GM12874 (cell line): ENCODE results near the gene CACNG5.

Experiments used
- TF ChIP-seq, protein P1 (sequence below): IDR thresholded peaks from 2 replicates; pipeline ENCODE4 v1.5.1; 2011; ENCODE audit warnings: low read depth, mild to moderate bottlenecking, control low read depth, low read length, moderate library complexity; ENCODE audit not compliant: insufficient read depth

The CACNG5 gene

GRCh38 chr17:66810951-66811682 lies 23.8 kb upstream of the CACNG5 start:
- TF ChIP-seq, protein P1, sequence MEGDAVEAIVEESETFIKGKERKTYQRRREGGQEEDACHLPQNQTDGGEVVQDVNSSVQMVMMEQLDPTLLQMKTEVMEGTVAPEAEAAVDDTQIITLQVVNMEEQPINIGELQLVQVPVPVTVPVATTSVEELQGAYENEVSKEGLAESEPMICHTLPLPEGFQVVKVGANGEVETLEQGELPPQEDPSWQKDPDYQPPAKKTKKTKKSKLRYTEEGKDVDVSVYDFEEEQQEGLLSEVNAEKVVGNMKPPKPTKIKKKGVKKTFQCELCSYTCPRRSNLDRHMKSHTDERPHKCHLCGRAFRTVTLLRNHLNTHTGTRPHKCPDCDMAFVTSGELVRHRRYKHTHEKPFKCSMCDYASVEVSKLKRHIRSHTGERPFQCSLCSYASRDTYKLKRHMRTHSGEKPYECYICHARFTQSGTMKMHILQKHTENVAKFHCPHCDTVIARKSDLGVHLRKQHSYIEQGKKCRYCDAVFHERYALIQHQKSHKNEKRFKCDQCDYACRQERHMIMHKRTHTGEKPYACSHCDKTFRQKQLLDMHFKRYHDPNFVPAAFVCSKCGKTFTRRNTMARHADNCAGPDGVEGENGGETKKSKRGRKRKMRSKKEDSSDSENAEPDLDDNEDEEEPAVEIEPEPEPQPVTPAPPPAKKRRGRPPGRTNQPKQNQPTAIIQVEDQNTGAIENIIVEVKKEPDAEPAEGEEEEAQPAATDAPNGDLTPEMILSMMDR = no peak

DNA sequence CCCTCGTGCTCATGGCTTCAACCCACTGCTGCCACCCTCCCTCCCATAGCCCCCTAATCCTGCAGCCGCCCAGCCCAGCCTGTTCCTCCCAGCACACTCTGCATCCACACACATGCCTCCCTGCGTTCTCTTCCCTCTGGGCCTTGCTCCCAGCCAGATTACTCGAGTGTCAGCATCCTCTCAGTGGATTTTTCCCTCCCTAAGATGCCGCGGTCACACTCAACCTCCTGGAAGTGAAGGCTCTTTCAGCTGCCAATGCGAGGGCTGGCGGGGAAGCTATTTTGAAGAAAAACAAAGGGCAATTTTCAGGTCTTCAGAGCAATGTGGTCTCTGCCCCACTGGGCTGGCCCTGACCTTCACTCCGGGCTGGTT lies 23.2 kb upstream of the CACNG5 start:
- TF ChIP-seq, protein P1 = no peak

- TF ChIP-seq, protein P1 = no peak
These were observed 22.3 kb upstream of the CACNG5 start for GRCh38 chr17:66812571-66812970.

- TF ChIP-seq, protein P1 = no peak
These were observed 21.6 kb upstream of the CACNG5 start for GRCh38 chr17:66813296-66813695.

DNA sequence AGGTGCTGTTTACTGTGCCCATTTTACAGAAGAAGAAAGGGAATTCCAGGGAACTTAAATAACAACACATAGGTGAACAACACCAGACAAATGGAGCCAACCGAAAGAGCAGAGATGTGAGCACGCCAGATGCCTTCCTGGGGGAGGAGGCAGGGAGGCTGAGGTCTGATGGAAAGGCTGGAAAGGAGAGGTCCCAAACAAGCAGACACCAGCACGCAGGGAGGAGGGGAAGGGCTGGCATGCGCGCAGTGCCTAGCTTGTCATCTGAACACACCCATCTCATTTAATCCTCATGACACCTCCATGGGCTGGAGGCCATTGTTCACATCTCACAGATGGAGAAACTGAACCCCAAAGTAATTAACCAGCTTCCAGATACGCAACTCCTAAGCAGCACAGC lies 20.9 kb upstream of the CACNG5 start:
- TF ChIP-seq, protein P1 = no peak

GRCh38 chr17:66814570-66814969 lies 20.3 kb upstream of the CACNG5 start:
- TF ChIP-seq, protein P1 = no peak

DNA sequence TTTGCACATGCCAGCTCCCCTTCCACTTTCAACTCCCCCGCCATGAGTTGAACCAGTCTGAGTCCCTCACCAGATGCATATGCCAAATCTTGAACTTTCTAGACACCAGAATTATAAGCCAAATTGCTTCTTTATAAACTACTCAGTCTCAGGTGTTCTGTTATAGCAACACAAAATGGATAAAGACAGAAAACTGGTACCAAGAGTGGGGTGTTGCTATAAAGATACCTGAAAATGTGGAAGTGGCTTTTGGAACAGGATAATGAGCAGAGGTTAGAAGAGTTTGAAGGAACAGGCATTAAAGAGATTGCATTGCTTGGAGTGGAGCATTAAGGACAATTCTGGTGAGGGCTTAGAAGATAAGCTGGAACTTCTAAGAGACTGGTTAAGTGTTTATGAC lies 17.2 kb upstream of the CACNG5 start:
- TF ChIP-seq, protein P1 = no peak
